Transverse colon (tissue), 4 donors: Measurements from ENCODE around the gene SYNJ1. TPM values are rescaled to one million over a fixed set of nuclear protein-coding genes. Genes with fewer than 3 reads are reported as not detected.

Experiments
- DNase-seq: peaks from one replicate; pipeline ENCODE4 v3.0.0-alpha.2; 2019
- H3K27ac ChIP-seq, 4 donors: fragments of 200-600 bp; sonication (generic); 2 replicates each; pipeline ENCODE4 v1.5.1; 2016 to 2018; ENCODE audit warnings: inconsistent platforms in 4 of 4
- H3K27me3 ChIP-seq: fragments of 200-600 bp; sonication (generic); 2 replicates; pipeline ENCODE4 v1.5.1; 2017; ENCODE audit warnings: inconsistent platforms
- H3K36me3 ChIP-seq, 4 donors: fragments of 200-600 bp; sonication (generic); 2 replicates each; pipeline ENCODE4 v1.5.1; 2017 to 2019; ENCODE audit warnings: inconsistent platforms in 4 of 4
- H3K4me1 ChIP-seq, 4 donors: fragments of 200-600 bp; sonication (generic); 2 replicates each; pipeline ENCODE4 v1.5.1; 2017 to 2020; ENCODE audit warnings: inconsistent platforms in 4 of 4
- H3K4me3 ChIP-seq, 4 donors: fragments of 200-600 bp; sonication (generic); 1 replicate in 1 of 4; 2 replicates in 3 of 4; pipeline versions ENCODE4 v1.5.1 to v1.6.1; 2017 to 2019; ENCODE audit warnings: inconsistent platforms in 4 of 4
- H3K9me3 ChIP-seq, 2 donors: fragments of 200-600 bp; sonication (generic); 2 replicates each; pipeline ENCODE4 v1.5.1; 2017 to 2019; ENCODE audit warnings: inconsistent platforms in 2 of 2
- CTCF ChIP-seq, 5 experiments: fragments of 200-600 bp in 3 of 5; fragments of 450-650 bp in 2 of 5; sonication (generic) in 3 of 5; IDR thresholded peaks; 1 replicate in 2 of 5; 2 replicates in 3 of 5; pipeline ENCODE4 v1.5.1; 2016 to 2017; ENCODE audit warnings: antibody characterized with exemption in 5 of 5, inconsistent platforms in 3 of 5, mild to moderate bottlenecking in 2 of 5, moderate library complexity in 1 of 5
- EP300 ChIP-seq: sonication (generic); formaldehyde crosslinking; IDR thresholded peaks from one replicate; pipeline ENCODE4 v1.6.1; 2017; ENCODE audit warnings: antibody characterized with exemption, low read depth
- POLR2A ChIP-seq: fragments of 450-650 bp; IDR thresholded peaks from one replicate; pipeline ENCODE4 v1.6.1; 2016; ENCODE audit warnings: antibody characterized with exemption, mild to moderate bottlenecking, moderate library complexity
- POLR2AphosphoS5 ChIP-seq, 3 donors: sonication (generic); formaldehyde crosslinking; IDR thresholded peaks; one replicate each; pipeline ENCODE4 v1.6.1; 2016; ENCODE audit warnings: antibody characterized with exemption in 3 of 3
- WGBS, 2 donors: methylation state at CpG; one replicate each; pipeline ENCODE4 v1.1.5; 2018; ENCODE audit warnings: low coverage in 1 of 2; 5-methylcytosine and 5-hydroxymethylcytosine counted together
- in situ Hi-C, 4 donors: fragments of 200-750 bp; cut with MboI; loops; one replicate each; pipeline versions ENCODE4 v1.15.0 to v1.15.1; 2017; ENCODE audit warnings: low sequenced_read_pairs in 3 of 4, low pct_ligation_motif_present in 1 of 4, low pct_unique_long_range_greater_than_20kb in 1 of 4
- intact Hi-C: fragments of 100-400 bp; cut with DNase I; formaldehyde crosslinking; loops from one replicate; pipeline ENCODE4 v1.15.1; 2023; ENCODE audit warnings: low total_unique reads
- total RNA-seq, 4 donors: library from RNA; depleted of rRNA; stranded (reverse); fragments of >200 nt; gene quantifications; one replicate each; pipeline ENCODE4 v1.1.0, GENCODE V29; 2016

Gene SYNJ1
- total RNA-seq, 4 donors from 2014 or later, result 9.8 to 18.0 (median 15.9) TPM

- no peak for DNase-seq
- intact Hi-C loops, result no loop called here
- Histone ChIP-seq H3K4me1 (no peaks in the 10 kb centered on the region), H3K36me3 (no peaks in the 10 kb centered on the region), H3K4me3 (no peak overlapping the region), H3K9me3 (no peaks in the 10 kb centered on the region), H3K27me3 (no peaks in the 10 kb centered on the region), H3K27ac (no peak overlapping the region)
- TF ChIP-seq CTCF (IDR thresholded peaks at IDR 0.05) (no peak), EP300 (no peak), POLR2A (no peak), POLR2AphosphoS5 (IDR thresholded peaks at IDR 0.05) (no peak)
- in situ Hi-C loops, result loop anchor here in 1 of 4 donors (10.0 kb wide), 1 partner anchor 189 kb away; no protein-coding TSS in a partner anchor
- 65 to 71% methylated on average over 4 to 8 of the region's 8 CpGs for WGBS, 2 donors
Observed at GRCh38 chr21:32593690-32594089, 134.1 kb downstream of the SYNJ1 start.

- in situ Hi-C loops (loop anchor here in 1 of 4 donors (10.0 kb wide), 1 partner anchor 188 kb away; no protein-coding TSS in a partner anchor), intact Hi-C loops (no loop called here)
- Histone ChIP-seq H3K27ac (no peak overlapping the region), H3K27me3 (no peaks in the 10 kb centered on the region), H3K9me3 (no peaks in the 10 kb centered on the region), H3K4me3 (no peak overlapping the region), H3K36me3 (no peaks in the 10 kb centered on the region), H3K4me1 (no peaks in the 10 kb centered on the region)
- no peak for DNase-seq
- TF ChIP-seq POLR2A (no peak), EP300 (no peak), POLR2AphosphoS5 (IDR thresholded peaks at IDR 0.05) (no peak), CTCF (IDR thresholded peaks at IDR 0.05) (no peak)
- 52 to 60% methylated on average over 1 to 10 of the region's 10 CpGs for WGBS, 2 donors
Observed at GRCh38 chr21:32592929-32593502, 134.8 kb downstream of the SYNJ1 start.

- TF ChIP-seq CTCF (IDR thresholded peaks at IDR 0.05) (no peak), POLR2AphosphoS5 (IDR thresholded peaks at IDR 0.05) (no peak), EP300 (no peak)
- in situ Hi-C loops, result loop anchor here in 1 of 4 donors (10.0 kb wide), 1 partner anchor 185 kb away; no protein-coding TSS in a partner anchor
- no peaks in the 10 kb centered on the region for H3K27me3 ChIP-seq
- intact Hi-C loops, result no loop called here
- no peaks in the 10 kb centered on the region for H3K9me3 ChIP-seq
- 85 to 87% methylated on average over 3 to 4 of the region's 4 CpGs for WGBS, 2 donors
- H3K4me1 ChIP-seq, result no peaks in the 10 kb centered on the region
- no peaks in the 10 kb centered on the region for H3K36me3 ChIP-seq
- H3K27ac ChIP-seq, result no peak overlapping the region
- no peak overlapping the region for H3K4me3 ChIP-seq
- no peak for DNase-seq
Observed at GRCh38 chr21:32590130-32590529, 137.7 kb downstream of the SYNJ1 start.

GRCh38 chr21:32587651-32588050 is 140.2 kb downstream of the SYNJ1 start:
- TF ChIP-seq EP300, result no peak
- no peak for TF ChIP-seq CTCF (IDR thresholded peaks at IDR 0.05)
- TF ChIP-seq POLR2A, result no peak
- TF ChIP-seq POLR2AphosphoS5 (IDR thresholded peaks at IDR 0.05), result no peak
- no peaks in the 10 kb centered on the region for H3K4me1 ChIP-seq
- in situ Hi-C loops (no loop called here), intact Hi-C loops (no loop called here)
- no peaks in the 10 kb centered on the region for H3K36me3 ChIP-seq
- H3K9me3 ChIP-seq, result no peaks in the 10 kb centered on the region
- no peak overlapping the region for H3K27ac ChIP-seq
- H3K27me3 ChIP-seq, result no peaks in the 10 kb centered on the region
- no peak overlapping the region for H3K4me3 ChIP-seq
- 94 to 96% methylated on average over 5 of the region's 5 CpGs for WGBS, 2 donors
- DNase-seq, result no peak
